ENCODE measurements around the gene RAI1.

RAI1 gene

DNA sequence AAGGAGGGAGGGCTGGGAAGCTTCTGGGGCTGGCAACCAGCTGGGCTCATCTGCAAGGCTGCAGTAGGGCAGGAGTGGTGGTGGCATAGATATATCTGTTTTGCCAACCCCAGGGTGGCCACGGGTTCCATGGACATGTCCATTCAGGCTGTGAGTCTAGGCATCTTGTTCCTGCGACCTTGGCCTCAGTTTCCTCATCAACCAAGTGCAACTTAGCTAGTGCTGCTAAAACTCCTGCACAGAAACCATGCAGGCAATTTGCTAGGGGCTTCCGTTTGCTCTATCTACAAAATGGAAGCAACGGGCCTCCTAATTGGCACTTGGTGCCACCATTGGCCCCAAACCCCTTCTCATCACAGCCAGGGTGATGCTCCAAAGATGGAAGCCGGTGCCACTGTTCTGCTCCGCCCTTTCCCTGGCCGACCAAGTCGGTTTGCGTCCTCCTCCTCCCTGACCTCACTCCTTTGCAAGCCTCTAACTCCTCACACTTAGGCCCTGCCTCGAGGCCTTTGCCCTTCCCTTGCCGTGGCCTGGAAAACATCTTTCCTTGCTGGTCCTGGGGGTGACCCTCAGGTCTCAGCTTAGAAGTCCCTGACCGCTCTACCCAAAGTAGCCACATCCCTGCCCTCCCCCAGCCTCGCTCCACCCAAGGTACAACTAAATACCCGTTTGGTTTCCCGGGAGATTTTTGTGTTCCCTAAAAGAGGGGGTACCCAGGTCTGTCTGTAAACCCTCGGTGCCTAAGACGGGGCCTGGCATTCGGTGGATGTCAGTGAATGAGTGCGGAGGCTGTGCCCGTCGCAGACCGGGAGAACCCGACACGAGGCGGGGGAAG, 154.4 kb downstream of the RAI1 start:
- DNase-seq, result peak in 1 of 42 donors; percentile 15
- intact Hi-C loops (cut with DNase I), result no loop called here

DNA sequence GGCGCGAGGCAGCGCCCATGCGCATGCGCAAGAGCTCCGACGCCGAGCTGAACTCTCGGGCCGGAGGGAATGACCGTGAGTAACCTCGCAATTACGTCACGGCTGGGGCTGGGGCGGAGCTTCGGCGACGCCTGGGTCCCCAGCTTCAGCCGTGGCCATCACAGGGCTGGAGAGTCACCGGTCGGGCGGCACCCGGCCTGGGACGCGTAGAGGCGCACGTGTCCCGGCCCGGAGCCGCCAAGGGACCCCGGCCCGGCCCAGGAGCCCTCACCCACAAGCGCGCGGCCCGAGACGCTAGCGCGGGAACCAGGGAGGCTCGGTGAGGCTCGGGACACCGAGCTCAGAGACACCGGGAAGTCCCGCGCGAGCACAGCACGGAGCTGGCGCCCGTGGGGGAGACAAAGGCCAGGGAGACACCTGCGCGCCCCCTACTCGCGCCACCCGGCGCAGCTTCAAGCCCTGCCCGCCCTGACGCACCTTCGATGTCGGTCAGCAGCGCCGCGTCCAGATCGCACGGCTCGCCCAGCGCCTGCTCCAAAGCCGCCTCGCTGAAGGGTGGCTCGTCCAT, 155.1 kb downstream of the RAI1 start:
- DNase-seq, result peak; percentile 96 to 100 (median 99)
- intact Hi-C loops (cut with DNase I), result no loop called here

DNA sequence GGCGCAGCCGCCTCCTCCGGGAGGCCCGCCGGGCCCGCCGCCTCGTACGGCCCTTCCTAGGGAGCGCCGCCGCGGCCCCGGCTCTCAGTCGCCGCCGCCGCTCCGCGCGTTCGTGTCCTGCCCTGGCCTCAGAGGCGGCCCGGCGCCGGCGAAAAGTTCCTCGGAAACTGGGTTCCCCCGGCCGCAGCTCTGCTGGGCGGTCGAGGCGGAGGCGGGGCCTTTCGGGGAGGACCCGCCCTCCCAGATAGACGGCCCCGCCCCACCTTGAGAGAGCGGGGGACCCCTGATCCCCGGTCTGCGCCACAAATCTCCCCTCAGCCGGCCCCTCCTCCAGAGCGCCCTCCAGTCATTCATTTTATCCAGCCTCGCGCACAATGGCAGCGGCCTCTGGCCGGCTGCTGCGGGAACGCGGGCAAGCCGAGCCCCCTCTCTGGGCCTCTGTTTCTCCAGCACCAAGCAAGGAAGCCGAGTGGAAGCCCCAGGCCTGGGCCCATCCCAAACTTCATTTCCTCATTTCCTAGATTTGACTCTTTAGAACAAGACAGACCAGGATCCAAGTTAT, 155.6 kb downstream of the RAI1 start, which contains the start of gene SREBF1:
SREBF1 (minus strand) TSS at position 169 of the 562 bp plus-strand sequence. CDS start 169 bp downstream, outside the sequence.
- DNase-seq, result peak in 37 of 42 donors; percentile 28 to 86 (median 72)
- intact Hi-C loops (cut with DNase I), result no loop called here

DNA sequence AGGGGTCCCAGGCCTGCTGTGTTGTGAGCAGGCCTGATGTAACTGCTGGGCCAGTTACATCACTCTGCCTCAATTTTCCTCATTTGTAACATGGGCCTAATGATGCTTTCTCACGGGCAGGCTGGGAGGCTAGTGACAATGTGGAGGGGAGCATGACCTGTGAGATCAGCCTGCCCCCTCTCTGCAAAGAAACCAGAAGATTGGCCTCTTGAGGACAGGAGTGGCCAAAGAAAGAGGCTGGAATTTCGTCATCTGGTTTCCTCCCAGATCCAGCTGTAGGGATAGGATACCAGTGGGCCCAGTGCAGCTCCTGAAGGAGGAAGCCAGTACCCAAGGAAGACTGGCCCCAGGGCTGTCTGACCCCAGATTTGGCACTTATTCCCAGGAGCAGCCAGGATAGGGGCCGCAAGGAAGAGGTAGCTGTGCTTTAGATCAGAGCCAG, 156.1 kb downstream of the RAI1 start:
- intact Hi-C loops (cut with DNase I), result no loop called here
- DNase-seq, result peak in 2 of 42 donors; percentile 28 to 45

DNA sequence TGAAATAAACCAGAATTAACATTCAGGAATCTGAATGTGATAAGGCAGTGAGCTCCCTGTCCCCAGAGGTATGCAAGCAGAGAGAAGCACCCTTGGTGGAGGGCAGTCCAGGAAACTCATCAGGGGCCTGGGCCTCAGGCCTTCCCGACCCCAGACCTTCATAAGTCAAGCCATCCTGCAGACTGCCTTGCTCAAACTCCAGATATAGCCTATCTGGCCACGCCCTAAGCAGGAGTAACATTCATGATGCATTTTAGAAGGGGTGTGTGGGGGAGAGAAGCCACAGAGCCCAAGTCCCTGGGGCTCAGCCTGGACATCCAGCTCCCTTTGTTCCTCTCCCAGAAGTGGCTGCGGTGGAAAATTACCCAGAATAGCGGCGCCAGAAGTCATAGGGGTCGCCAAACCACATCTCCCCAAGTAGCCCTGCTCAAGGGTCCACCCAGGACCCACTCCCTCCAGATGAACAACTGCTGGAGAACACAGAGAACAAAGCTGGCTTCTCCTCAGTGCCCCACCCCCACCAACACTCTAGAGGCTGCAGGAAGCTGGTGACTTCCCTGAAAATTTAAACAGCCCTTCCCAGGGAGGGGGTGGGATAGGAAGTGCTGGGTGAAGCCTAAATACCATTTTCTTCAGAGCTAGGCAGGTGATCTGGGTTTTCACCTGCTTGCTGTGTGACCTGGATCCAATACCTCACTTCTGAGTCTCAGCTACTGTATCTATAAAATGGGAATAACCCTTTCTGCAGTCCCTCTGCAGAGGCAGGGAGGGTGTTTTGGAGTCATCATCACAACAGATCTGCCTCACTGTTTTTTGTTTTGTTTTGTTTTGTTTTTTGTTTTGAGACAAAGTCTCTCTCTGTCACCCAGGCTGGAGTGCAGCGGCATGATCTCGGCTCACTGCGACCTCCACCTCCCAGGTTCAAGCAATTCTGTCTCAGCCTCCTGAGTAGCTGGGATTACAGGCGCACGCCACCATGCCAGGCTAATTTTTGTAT, 157.0 kb downstream of the RAI1 start:
- DNase-seq, result peak in 32 of 42 donors; percentile 26 to 82 (median 66)
- intact Hi-C loops (cut with DNase I), result no loop called here

DNA sequence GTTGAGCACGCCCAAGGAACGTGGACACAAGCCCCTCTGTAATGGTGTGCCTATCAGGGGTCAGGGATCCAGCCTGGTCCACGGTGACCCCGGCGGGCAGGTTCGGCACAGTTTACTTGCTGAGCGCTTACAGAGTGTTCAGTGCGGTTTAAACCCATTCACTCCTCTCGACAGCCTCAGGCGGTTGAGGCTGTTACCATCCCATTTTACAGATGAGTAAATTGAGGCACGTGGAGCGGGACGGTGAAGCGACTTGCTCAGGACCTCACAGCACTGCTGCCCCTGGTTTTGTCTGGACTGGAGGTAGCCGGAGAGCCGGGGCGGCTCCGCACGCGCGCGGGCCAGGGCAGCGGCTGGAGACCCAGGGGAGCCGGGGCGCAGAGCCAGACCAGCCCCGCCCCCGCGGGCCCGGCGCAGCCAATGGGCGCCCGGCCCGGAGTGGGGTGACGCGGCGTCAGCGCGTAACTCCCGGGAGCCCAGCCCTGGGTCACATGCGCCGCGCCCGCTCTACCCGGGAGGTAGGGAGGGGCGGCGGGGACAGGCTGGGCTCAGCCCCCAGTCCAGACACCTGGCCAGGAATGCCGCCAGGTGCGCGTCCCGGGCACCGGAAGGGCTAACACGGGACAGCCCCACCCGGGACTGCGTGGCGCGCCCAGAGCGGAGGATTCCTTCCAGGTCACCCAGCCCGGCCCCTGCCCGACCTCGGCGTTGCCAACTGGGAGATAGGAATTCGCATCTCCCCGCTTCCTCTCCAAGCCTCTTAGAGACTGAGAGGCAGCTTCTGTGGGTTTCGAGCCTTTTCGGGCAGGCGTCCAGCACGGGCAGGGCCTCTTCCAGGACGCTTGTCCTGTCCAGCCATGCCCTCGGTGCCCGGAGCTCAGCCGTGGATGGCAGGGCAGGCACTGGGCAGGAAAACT, 158.8 kb downstream of the RAI1 start:
- peak; percentile 69 to 96 (median 92) for DNase-seq
- intact Hi-C loops (cut with DNase I), result loop anchor here (2.0 kb wide), 1 partner anchor 17 kb away; no protein-coding TSS in a partner anchor

DNA sequence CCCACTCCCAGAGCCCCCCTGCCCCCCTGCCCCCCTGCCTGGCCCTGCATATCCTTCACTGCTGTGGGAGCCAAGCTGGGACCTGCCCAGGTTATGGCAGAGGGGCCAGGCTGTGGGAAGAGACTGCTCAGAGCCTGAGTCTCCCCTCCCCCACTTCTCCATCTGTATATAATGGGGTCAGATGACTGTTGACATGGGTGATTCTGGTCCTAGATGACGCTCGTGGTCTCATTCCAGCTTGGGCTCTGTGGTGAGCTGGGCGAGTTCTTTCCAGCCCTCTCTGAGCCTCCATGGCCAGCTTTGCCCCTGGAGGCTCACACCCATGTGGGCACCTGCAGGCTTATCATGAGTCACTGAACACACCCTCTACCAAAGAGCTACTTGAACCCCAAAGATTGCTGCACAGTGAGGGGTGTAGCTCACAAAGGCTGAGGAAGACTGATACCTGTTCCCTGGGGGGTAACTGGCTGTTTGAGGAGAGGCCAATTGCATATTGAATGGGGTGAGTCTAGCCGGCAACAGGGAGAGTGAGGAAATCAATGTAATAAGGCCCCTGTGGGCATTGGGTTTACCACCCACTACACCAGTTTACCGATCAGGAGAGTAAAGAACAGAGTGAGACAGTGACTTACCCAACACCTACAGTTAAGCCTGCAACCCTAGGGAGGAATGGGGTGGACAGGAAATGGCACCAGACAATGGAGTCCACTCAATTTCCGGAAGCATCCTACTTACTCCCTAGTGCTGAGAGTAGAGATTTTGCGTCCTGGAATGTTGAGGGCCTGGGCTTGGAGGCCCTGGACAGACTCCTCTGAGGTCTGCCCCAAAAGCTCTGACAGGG, 159.7 kb downstream of the RAI1 start:
- peak in 30 of 42 donors; percentile 27 to 88 (median 66) for DNase-seq

DNA sequence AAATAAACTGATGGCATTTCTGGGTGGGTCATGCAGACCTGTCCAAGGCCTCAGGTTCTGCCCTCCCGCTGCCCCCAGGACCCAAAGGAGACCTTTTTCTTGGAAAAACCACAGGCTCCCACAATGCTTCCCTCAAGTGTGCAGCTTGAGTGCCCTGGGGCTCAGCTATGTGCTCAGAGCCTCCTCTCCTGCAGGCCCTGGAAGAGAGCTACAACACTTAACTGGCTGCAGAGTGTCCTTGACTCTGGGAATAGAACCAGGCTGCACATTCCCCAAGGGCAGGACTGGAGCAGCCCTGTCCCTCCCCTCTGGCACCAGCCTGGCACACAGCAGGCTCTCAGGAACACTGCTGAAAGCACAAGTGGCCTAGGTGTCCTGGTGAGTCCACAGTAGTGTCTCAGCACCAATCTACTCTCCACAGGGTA, 160.4 kb downstream of the RAI1 start:
- intact Hi-C loops (cut with DNase I), result loop anchor here (2.0 kb wide), 1 partner anchor 19 kb away; no protein-coding TSS in a partner anchor
- peak in 3 of 42 donors; percentile 8 to 50 (median 47) for DNase-seq

More for the DNA sequence above, 159.7 kb downstream of the RAI1 start:
- intact Hi-C loops (cut with DNase I), result loop anchor here (2.0 kb wide), 1 partner anchor 18 kb away; no protein-coding TSS in a partner anchor

DNA sequence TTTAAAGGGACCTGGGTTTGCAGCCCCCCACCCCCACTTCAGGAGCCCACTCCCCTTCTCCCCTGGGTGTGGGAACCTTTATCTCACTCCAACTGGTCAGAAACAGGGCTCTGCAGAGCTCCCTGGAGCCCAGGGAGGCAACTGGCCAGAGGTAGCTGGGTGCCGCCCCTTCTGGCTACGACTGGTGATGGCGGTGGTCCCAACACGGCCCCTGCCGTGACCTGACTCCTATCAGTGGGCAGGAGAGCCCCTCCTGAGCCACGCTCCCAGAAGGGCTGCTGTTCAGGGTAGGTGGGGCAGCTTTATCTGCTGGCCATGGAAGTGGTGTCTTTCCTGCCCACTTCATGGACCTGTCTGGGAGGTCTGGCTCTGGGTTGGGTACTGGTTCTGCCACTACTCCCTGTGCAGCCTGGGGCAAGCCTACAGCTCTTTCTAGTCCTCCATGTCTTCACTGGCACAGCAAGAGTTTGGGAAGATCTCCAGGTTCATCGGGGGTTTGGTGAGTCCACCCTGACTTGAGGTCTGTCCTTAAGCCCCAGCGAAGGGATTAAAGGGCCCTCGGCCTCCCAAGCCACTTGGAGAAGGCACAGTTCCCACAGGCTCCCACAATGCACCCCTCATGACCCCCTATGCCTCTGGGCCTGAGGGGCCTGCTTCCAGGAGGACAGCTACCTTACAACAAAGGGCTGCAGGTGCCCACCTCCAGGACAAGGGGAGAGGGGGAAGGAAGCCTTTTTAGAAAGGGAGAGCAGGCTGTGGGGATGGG, 161.0 kb downstream of the RAI1 start:
- intact Hi-C loops (cut with DNase I), result no loop called here
- DNase-seq, result no peak

DNA sequence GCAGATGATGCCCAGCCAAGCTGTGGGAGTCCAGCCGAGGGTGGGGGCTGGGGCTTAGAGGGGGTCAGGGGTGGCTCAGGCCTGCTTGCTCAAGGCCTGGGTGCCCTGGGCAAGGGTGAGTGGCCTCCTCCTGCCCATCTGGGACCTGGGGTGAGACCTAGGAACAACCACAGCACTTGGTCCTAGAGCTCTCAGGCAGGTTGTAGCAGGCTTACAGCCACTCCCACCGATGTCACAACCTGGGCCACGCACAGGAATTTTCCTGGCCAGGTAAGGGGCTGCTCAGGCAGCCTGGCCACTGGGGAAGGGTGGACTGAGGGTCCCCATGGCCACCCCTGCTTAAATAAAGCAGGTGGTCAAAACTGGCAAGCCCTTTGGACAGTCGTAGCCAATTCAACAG, 161.8 kb downstream of the RAI1 start:
- no peak for DNase-seq
- intact Hi-C loops (cut with DNase I), result no loop called here

DNA sequence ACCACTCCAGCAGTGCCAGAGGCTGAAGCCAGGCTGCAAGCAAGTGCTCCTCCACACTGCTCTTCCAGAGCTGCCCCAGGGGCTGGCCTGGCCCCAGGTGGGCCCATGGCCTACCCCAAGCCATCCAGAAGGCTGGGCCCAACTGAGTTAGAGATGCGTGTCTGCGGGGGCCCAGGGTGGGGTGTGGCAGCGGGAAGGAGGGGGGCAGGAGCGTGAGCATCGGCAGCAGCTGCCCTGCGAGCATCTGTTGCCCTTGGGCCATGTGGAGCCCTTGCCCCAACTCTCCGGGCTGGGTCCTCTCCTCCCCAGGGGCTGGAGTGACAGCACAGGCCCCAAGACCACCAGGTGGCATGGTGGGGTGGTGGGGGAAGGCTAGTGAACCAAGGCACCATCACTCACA, 162.8 kb downstream of the RAI1 start:
- no peak for DNase-seq
- intact Hi-C loops (cut with DNase I), result no loop called here

DNA sequence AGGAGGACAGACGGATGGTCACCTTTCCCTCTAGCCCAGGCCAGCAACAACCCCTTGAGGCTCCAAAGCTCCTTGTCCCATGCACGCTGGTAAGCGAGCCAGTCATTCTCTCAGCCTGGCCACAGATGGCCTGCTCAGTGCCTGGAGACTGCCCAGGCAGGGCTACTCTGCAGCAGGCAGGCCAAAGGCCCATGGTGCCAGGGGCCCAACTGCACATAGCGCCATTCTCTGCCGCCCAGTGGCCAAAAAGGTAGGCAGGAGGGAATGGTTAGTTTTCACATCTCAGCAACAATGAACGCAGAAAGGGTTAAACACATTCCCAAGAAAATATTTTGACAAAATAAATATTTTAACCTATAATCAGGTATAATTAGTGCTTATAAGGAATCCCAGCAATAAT, 163.2 kb downstream of the RAI1 start:
- peak in 31 of 42 donors; percentile 45 to 84 (median 68) for DNase-seq
- intact Hi-C loops (cut with DNase I), result no loop called here

DNA sequence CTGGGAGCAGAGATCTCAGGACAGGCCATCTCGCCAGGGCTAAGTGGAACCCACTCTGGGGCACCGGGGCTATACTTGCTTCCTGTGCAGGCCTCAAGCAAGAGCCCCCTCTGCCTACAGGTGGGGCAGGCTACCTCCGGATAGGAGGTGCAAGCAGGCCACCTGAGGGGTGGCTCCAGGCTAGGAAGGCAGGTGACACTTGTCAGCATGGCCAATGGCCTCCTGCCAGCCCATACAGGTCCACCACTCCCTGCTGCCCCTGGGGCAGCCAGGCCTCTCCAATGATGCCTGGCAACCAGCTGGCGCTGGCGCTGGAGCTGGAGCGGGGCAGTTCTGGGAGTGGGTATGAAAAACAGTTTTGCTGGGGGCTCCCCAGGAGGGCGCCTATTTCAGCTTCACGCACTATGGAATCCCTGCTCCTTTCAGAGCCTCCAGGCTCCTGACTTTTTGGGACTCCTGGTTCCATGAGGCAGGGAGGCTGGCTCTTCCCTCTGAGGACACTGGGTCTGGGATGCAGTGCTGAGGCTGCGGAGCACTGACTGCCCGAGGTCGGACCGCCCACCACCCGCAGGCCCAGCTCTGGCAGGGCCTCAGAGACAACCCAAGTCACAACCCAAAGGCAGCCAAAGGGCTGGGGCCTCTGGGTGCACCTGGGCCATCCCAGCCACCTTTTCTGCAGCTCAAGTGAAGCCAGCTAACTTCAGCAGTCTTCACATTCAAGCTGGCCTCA, 164.0 kb downstream of the RAI1 start:
- no peak for DNase-seq
- intact Hi-C loops (cut with DNase I), result no loop called here

DNA sequence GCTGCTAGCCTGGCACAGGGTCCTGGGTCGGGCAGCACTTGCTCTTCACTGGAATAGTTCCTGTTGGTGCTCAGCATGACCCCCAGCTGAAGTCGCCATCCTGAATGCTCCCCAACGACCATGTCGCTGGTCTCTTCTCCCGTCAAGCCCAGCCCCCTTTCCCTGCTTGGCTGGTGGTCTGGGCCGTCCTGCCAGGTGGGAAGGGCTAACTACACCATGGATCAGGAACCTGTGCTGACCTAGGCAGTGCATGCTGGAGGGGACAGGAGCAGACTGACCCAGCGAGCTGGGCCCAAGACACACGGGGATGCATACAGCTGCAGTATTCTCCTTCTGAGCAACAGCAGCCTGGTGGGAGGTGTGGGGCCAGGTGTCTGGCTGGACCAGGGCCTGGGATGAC, 164.7 kb downstream of the RAI1 start:
- intact Hi-C loops (cut with DNase I), result no loop called here
- no peak for DNase-seq

DNA sequence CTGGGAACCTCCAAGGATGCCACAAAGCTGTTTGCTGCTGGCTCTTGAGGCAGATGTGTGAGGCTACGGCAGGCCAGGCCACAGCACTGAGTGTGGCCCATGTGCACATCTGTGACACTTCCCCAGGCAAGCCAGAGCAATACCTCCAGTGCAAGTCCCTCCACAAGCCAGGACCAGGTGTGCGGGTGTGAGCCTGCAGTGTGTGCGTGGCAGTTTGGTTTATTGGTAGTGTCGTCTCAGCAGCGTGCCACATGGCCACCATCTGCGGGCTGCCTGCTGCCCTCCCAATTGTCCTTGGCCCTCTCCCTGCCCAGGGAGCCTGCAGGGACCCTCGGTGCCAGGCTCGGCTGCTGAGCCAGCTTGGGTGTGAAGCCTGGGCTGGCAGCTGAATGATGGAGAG, 165.4 kb downstream of the RAI1 start:
- DNase-seq, result no peak
- intact Hi-C loops (cut with DNase I), result no loop called here
